K562 (cell line): ENCODE results near the gene DLGAP1. TPM values are rescaled to one million over a fixed set of nuclear protein-coding genes. Genes with fewer than 3 reads are reported as not detected.

Source experiments
- CHD2 ChIP-seq: IDR thresholded peaks from 2 replicates; pipeline ENCODE4 v1.6.1; 2011; ENCODE audit warnings: low read depth, low read length
- DIDO1 ChIP-seq: fragments of 450-650 bp; IDR thresholded peaks from 2 replicates; pipeline ENCODE4 v1.6.1; 2016; ENCODE audit warnings: low read depth, missing biosample characterization, missing genetic modification characterization
- EGR1 ChIP-seq: fragments of 450-650 bp; conservative IDR thresholded peaks from 2 replicates; pipeline ENCODE4 v1.6.1; 2017; ENCODE audit warnings: mild to moderate bottlenecking
- GABPB1 ChIP-seq: sonication (generic); formaldehyde crosslinking; IDR thresholded peaks from 2 replicates; pipeline ENCODE4 v1.8.0; 2022; ENCODE audit warnings: mild to moderate bottlenecking, missing genetic modification reagents
- HOXB6 ChIP-seq: fragments of 250-450 bp; sonication (Bioruptor Pico); IDR thresholded peaks from 2 replicates; pipeline ENCODE4 v1.5.1; 2022; ENCODE audit warnings: mild to moderate bottlenecking, borderline replicate concordance
- IRF1 ChIP-seq: sonication (generic); formaldehyde crosslinking; IDR thresholded peaks from 2 replicates; pipeline ENCODE4 v1.8.0; 2022; ENCODE audit warnings: missing genetic modification reagents, mild to moderate bottlenecking, borderline replicate concordance
- JUN ChIP-seq, 2 experiments: sonication (generic) in 1 of 2; formaldehyde crosslinking in 1 of 2; IDR thresholded peaks; 2 replicates each; pipeline versions ENCODE4 v1.6.1 to v1.8.0; 2012 to 2022; ENCODE audit warnings: borderline replicate concordance in 2 of 2, mild to moderate bottlenecking in 2 of 2, improper control_type of control experiment in 1 of 2, low read depth in 1 of 2, low read length in 1 of 2, missing genetic modification reagents in 1 of 2
- KDM4B ChIP-seq, 2 experiments: fragments of 450-650 bp in 1 of 2; sonication (generic) in 1 of 2; IDR thresholded peaks; 2 replicates each; pipeline ENCODE4 v1.6.1; 2016 to 2017; ENCODE audit warnings: borderline replicate concordance in 2 of 2, antibody characterized with exemption in 1 of 2, low read depth in 1 of 2, mild to moderate bottlenecking in 1 of 2
- KHSRP ChIP-seq: fragments of 450-650 bp; IDR thresholded peaks from 2 replicates; pipeline ENCODE4 v1.6.1; 2017
- MEF2D ChIP-seq: conservative IDR thresholded peaks from 2 replicates; pipeline ENCODE4 v1.6.1; 2016; ENCODE audit warnings: low read depth, missing genetic modification characterization, missing compliant biosample characterization
- NEUROD1 ChIP-seq: fragments of 150-350 bp; IDR thresholded peaks from 2 replicates; pipeline ENCODE4 v1.6.1; 2014; ENCODE audit warnings: borderline replicate concordance, low read length, low read depth; ENCODE audit not compliant: partially characterized antibody
- NRF1 ChIP-seq, 2 experiments: fragments of 450-650 bp; IDR thresholded peaks in 1 of 2; conservative IDR thresholded peaks in 1 of 2; 2 replicates each; pipeline ENCODE4 v1.6.1; 2014; ENCODE audit warnings: mild to moderate bottlenecking in 2 of 2
- PHF8 ChIP-seq: fragments of 200-600 bp; sonication (generic); IDR thresholded peaks from 2 replicates; pipeline ENCODE4 v1.6.1; 2012; ENCODE audit warnings: mixed run types, mild to moderate bottlenecking, inconsistent platforms, low read length, moderate library complexity, borderline replicate concordance
- RBM15 ChIP-seq: fragments of 200-400 bp; formaldehyde crosslinking; IDR thresholded peaks from 2 replicates; pipeline ENCODE4 v1.6.1; 2018; ENCODE audit warnings: mild to moderate bottlenecking, low read length, moderate library complexity; ENCODE audit not compliant: insufficient read depth
- TAF7 ChIP-seq: fragments of 450-650 bp; IDR thresholded peaks from 2 replicates; pipeline ENCODE4 v1.6.1; 2016; ENCODE audit warnings: missing genetic modification characterization, missing compliant biosample characterization
- THAP12 ChIP-seq: fragments of 250-450 bp; sonication (Bioruptor Pico); IDR thresholded peaks from 2 replicates; pipeline ENCODE4 v1.9.0; 2021; ENCODE audit warnings: mild to moderate bottlenecking, inconsistent platforms
- ZBTB2 ChIP-seq: fragments of 450-650 bp; IDR thresholded peaks from 2 replicates; pipeline ENCODE4 v1.6.1; 2016; ENCODE audit warnings: antibody characterized with exemption
- ZNF253 ChIP-seq: fragments of 250-450 bp; sonication (Bioruptor Pico); conservative IDR thresholded peaks from 2 replicates; pipeline ENCODE4 v1.6.1; 2021; ENCODE audit warnings: mild to moderate bottlenecking
- ZNF512 ChIP-seq: IDR thresholded peaks from 2 replicates; pipeline ENCODE4 v1.6.1; 2016; ENCODE audit warnings: missing genetic modification characterization, missing compliant biosample characterization
- ZNF584 ChIP-seq: fragments of 200-800 bp; sonication (Bioruptor generic); IDR thresholded peaks from 2 replicates; pipeline ENCODE4 v1.6.1; 2016; ENCODE audit warnings: low read depth, mild to moderate bottlenecking, missing genetic modification characterization, missing compliant biosample characterization
- polyA plus RNA-seq, 8 experiments: library from polyadenylated mRNA; depleted of rRNA in 4 of 8; stranded (reverse) in 5 of 8; unstranded in 3 of 8; fragments of >200 nt; fragmentation: Nextera tagmentation in 2 of 8; fragmentation: Illumina TruSeq in 1 of 8; extraction: Ambion mirVana in 2 of 8; extraction: Trizol in 1 of 8; gene quantifications; 2 replicates each; pipeline versions ENCODE4 v1.2.1 to v1.2.3, GENCODE V29; 2011 to 2014; ENCODE audit warnings: inconsistent platforms in 1 of 8, missing spikeins in 1 of 8
- total RNA-seq, 7 experiments: library from RNA; depleted of rRNA in 6 of 7; stranded (reverse); fragments of >200 nt in 6 of 7; fragmentation: Illumina TruSeq in 2 of 7; extraction: Trizol in 2 of 7; gene quantifications; 2 replicates each; pipeline versions ENCODE4 v1.2.1 to v1.2.3, GENCODE V29; 2011 to 2021; ENCODE audit warnings: low replicate concordance in 1 of 7

Gene DLGAP1
- total and polyA plus RNA-seq, 9 of the 15 experiments (the other 6 are each of a cell fraction or from before 2014, with no cell fraction given), result 0.04 to 0.22 (median 0.08) TPM

- TF ChIP-seq THAP12 (CRISPR knock-in tag), result peak; percentile 93
- TF ChIP-seq NRF1 (conservative IDR thresholded peaks at IDR 0.05 in 1 of 2, IDR thresholded peaks at IDR 0.05 in 1 of 2), result no peak
- peak; percentile 87 for TF ChIP-seq TAF7 (tag)
- peak; percentile 37; the same call in 1 of the 2 replicates for TF ChIP-seq CHD2
- peak; percentile 12; the same call in 1 of the 2 replicates for TF ChIP-seq MEF2D (tag)
- TF ChIP-seq IRF1 (CRISPR knock-in tag), result no peak
- TF ChIP-seq JUN (IDR thresholded peaks at IDR 0.05; ENCODE audit: borderline replicate concordance, low read depth, low read length), result peak; percentile 59; the same call in 1 of the 2 replicates
- no peak for TF ChIP-seq JUN (CRISPR knock-in tag; IDR thresholded peaks at IDR 0.05; ENCODE audit: borderline replicate concordance)
- TF ChIP-seq HOXB6 (CRISPR knock-in tag), result no peak
- TF ChIP-seq EGR1, result no peak
- no peak for TF ChIP-seq ZBTB2
- no peak for TF ChIP-seq DIDO1 (tag)
- peak; percentile 54; the same call in 1 of the 2 replicates for TF ChIP-seq PHF8
- no peak for TF ChIP-seq ZNF584
- TF ChIP-seq NEUROD1, result peak; percentile 72
- no peak for TF ChIP-seq RBM15
- peak in 1 of 2 experiments; percentile 95; a peak in 1 of 4 replicates for TF ChIP-seq KDM4B (IDR thresholded peaks at IDR 0.05; ENCODE audit: borderline replicate concordance in 2 of 2, low read depth in 1 of 2)
- no peak for TF ChIP-seq KHSRP
- peak; percentile 81 for TF ChIP-seq GABPB1
- TF ChIP-seq ZNF253 (CRISPR knock-in tag), result no peak
- TF ChIP-seq ZNF512 (tag), result peak; percentile 34; the same call in 1 of the 2 replicates
These were observed 1006.9 kb downstream of the DLGAP1 start (continued) for GRCh38 chr18:3447895-3448837.
